Naive thymus-derived CD4-positive, alpha-beta T cell (primary cell): Measurements from ENCODE around the gene PDE4D. TPM values are rescaled to one million over a fixed set of nuclear protein-coding genes. Genes with fewer than 3 reads are reported as not detected.

Experiments used
- ATAC-seq: fragments of 150-1000 bp; cut with Tn5 transposase; 2 replicates; pipeline ENCODE4 v1.10.0; 2021; ENCODE audit warnings: mild to moderate bottlenecking, moderate library complexity
- CTCF ChIA-PET: fragments of 350-600 bp; sonication (Branson Sonifier 250); formaldehyde crosslinking; loops from one replicate; lab custom pipeline; 2021; ENCODE audit warnings: antibody characterized with exemption; lab: Charles Lee
- POLR2A ChIA-PET: fragments of 350-600 bp; sonication (Branson Sonifier 250); formaldehyde crosslinking; loops from one replicate; lab custom pipeline; 2021; ENCODE audit warnings: antibody characterized with exemption, inconsistent platforms; lab: Charles Lee
- DNase-seq, 9 donors: peaks; one replicate each; pipeline versions ENCODE4 v3.0.0 to v3.0.0-alpha.2; 2020 to 2022; ENCODE audit warnings: mixed read lengths in 1 of 9
- H3K27ac ChIP-seq: one replicate; pipeline ENCODE4 v1.7.0; 2013; ENCODE audit warnings: mild to moderate bottlenecking, low read depth, low read length, moderate library complexity
- H3K27me3 ChIP-seq, 2 donors: one replicate each; pipeline ENCODE4 v1.7.0; 2013; ENCODE audit warnings: low read length in 2 of 2, mild to moderate bottlenecking in 2 of 2, moderate library complexity in 2 of 2; ENCODE audit not compliant: control insufficient read depth in 2 of 2, insufficient read depth in 2 of 2
- H3K36me3 ChIP-seq, 3 experiments: 1 replicate in 2 of 3; 2 replicates in 1 of 3; pipeline ENCODE4 v1.7.0; 2013; ENCODE audit warnings: low read length in 3 of 3, mild to moderate bottlenecking in 3 of 3, moderate library complexity in 1 of 3; ENCODE audit not compliant: insufficient read depth in 3 of 3, control insufficient read depth in 2 of 3
- H3K4me1 ChIP-seq, 2 donors: one replicate each; pipeline ENCODE4 v1.7.0; 2013; ENCODE audit warnings: low read length in 2 of 2, mild to moderate bottlenecking in 2 of 2, moderate library complexity in 1 of 2; ENCODE audit not compliant: control insufficient read depth in 2 of 2, insufficient read depth in 2 of 2
- H3K4me3 ChIP-seq: 2 replicates; pipeline ENCODE4 v1.7.0; 2013; ENCODE audit warnings: mild to moderate bottlenecking, low read length
- H3K9me3 ChIP-seq, 3 experiments: 1 replicate in 2 of 3; 2 replicates in 1 of 3; pipeline ENCODE4 v1.7.0; 2013; ENCODE audit warnings: low read length in 3 of 3; ENCODE audit not compliant: control insufficient read depth in 2 of 3
- H3K27ac Mint-ChIP-seq, 9 donors: one replicate each; pipeline ENCODE4 v1.8.0; 2020 to 2022; ENCODE audit warnings: mixed read lengths in 9 of 9, mild to moderate bottlenecking in 8 of 9, moderate library complexity in 5 of 9, inconsistent platforms in 2 of 9
- H3K27me3 Mint-ChIP-seq, 5 donors: one replicate each; pipeline ENCODE4 v1.8.0; 2021 to 2022; ENCODE audit warnings: mixed read lengths in 5 of 5, mild to moderate bottlenecking in 1 of 5
- H3K36me3 Mint-ChIP-seq, 5 donors: one replicate each; pipeline ENCODE4 v1.8.0; 2020 to 2022; ENCODE audit warnings: mixed read lengths in 5 of 5, mild to moderate bottlenecking in 3 of 5, inconsistent platforms in 1 of 5
- H3K4me1 Mint-ChIP-seq, 7 donors: one replicate each; pipeline ENCODE4 v1.8.0; 2020 to 2022; ENCODE audit warnings: mixed read lengths in 7 of 7, mild to moderate bottlenecking in 3 of 7, inconsistent platforms in 1 of 7
- H3K4me3 Mint-ChIP-seq, 10 donors: one replicate each; pipeline ENCODE4 v1.8.0; 2020 to 2022; ENCODE audit warnings: mild to moderate bottlenecking in 10 of 10, mixed read lengths in 10 of 10, moderate library complexity in 6 of 10, inconsistent platforms in 2 of 10
- H3K9me3 Mint-ChIP-seq, 11 donors: one replicate each; pipeline ENCODE4 v1.8.0; 2020 to 2022; ENCODE audit warnings: mixed read lengths in 11 of 11, mild to moderate bottlenecking in 4 of 11, inconsistent platforms in 1 of 11, moderate library complexity in 1 of 11
- intact Hi-C, 2 donors: fragments of 100-400 bp; cut with micrococcal nuclease; formaldehyde crosslinking; loops; one replicate each; pipeline ENCODE4 v1.15.1; 2023
- polyA plus RNA-seq, 2 donors: library from polyadenylated mRNA; unstranded; fragments of 300-500 nt; fragmentation: Illumina TruSeq; gene quantifications; one replicate each; pipeline ENCODE4 v1.2.3, GENCODE V29; 2021
- total RNA-seq, 6 experiments: library from RNA in 5 of 6; stranded (reverse) in 5 of 6; gene quantifications; 1 replicate in 5 of 6; 2 replicates in 1 of 6; pipeline ENCODE4 v1.2.3 and lab custom pipeline; 2021 to 2026

The PDE4D gene
- total and polyA plus RNA-seq, 7 experiments from 2014 or later = 4.9 to 102 (median 38.8) TPM

- peaks cover 0 to 6% (median 0%) of the 10 kb centered on the region in 11 donors for H3K9me3 Mint-ChIP-seq
- H3K36me3 ChIP-seq = no peaks in the 10 kb centered on the region
These were observed 699.8 kb downstream of the PDE4D start for GRCh38 chr5:59193616-59194319.

GRCh38 chr5:59190746-59191145 is 702.8 kb downstream of the PDE4D start:
- Mint-ChIP-seq H3K27ac (no peak overlapping the region), H3K4me1 (peaks cover 4 to 7% (median 5%) of the 10 kb centered on the region in 7 donors), H3K4me3 (no peak overlapping the region), H3K36me3 (peaks cover 0 to 5% (median 0%) of the 10 kb centered on the region in 5 donors), H3K27me3 (peaks cover 7 to 49% (median 12%) of the 10 kb centered on the region in 5 donors), H3K9me3 (peaks cover 0 to 6% (median 0%) of the 10 kb centered on the region in 11 donors)
- H3K27ac ChIP-seq = no peak overlapping the region
- H3K4me1 ChIP-seq = peaks cover 0 to 4% of the 10 kb centered on the region in 2 donors
- no peak for ATAC-seq
- no peak for DNase-seq
- H3K36me3 ChIP-seq = no peaks in the 10 kb centered on the region
- intact Hi-C loops = no loop called here
- POLR2A ChIA-PET = no interaction called here
- no peaks in the 10 kb centered on the region for H3K9me3 ChIP-seq
- H3K27me3 ChIP-seq = no peaks in the 10 kb centered on the region
- no peak overlapping the region for H3K4me3 ChIP-seq
- CTCF ChIA-PET = interaction anchor here (1.0 to 1.3 kb wide), 3 partner anchors 174 to 299 kb away, joined by 3 to 5 read pairs (median 4); no protein-coding TSS in a partner anchor

More at GRCh38 chr5:59193616-59194319, 699.8 kb downstream of the PDE4D start:
- no peaks in the 10 kb centered on the region for H3K27me3 ChIP-seq
- no peak overlapping the region for H3K27ac ChIP-seq
- intact Hi-C loops = no loop called here
- ChIA-PET CTCF (interaction anchor here (1.2 to 1.6 kb wide), 3 partner anchors 173 to 300 kb away, joined by 3 to 4 read pairs (median 3); no protein-coding TSS in a partner anchor), POLR2A (no interaction called here)
- no peak overlapping the region for H3K4me3 ChIP-seq
- DNase-seq (no peak), ATAC-seq (peak; percentile 31)
- H3K36me3 Mint-ChIP-seq = no peaks in the 10 kb centered on the region
- H3K4me1 ChIP-seq = peaks cover 0 to 1% of the 10 kb centered on the region in 2 donors
- no peak overlapping the region for H3K4me3 Mint-ChIP-seq
- H3K9me3 ChIP-seq = no peaks in the 10 kb centered on the region
- H3K27ac Mint-ChIP-seq = peak overlapping the region in 1 of 9 donors; percentile 10
- H3K27me3 Mint-ChIP-seq = peaks cover 1 to 34% (median 5%) of the 10 kb centered on the region in 5 donors
- peaks cover 0 to 1% (median 0%) of the 10 kb centered on the region in 7 donors for H3K4me1 Mint-ChIP-seq

- Histone ChIP-seq H3K27ac (no peak overlapping the region), H3K27me3 (no peaks in the 10 kb centered on the region), H3K4me3 (no peak overlapping the region), H3K9me3 (no peaks in the 10 kb centered on the region), H3K36me3 (no peaks in the 10 kb centered on the region), H3K4me1 (peaks cover 0 to 4% of the 10 kb centered on the region in 2 donors)
- intact Hi-C loops = loop anchor here in 1 of 2 donors (2.0 to 5.0 kb wide), 2 partner anchors 302 to 611 kb away; no protein-coding TSS in a partner anchor
- ATAC-seq (no peak), DNase-seq (no peak)
- Mint-ChIP-seq H3K4me1 (peaks cover 4 to 7% (median 5%) of the 10 kb centered on the region in 7 donors), H3K27ac (no peak overlapping the region), H3K36me3 (peaks cover 0 to 5% (median 0%) of the 10 kb centered on the region in 5 donors), H3K27me3 (peaks cover 7 to 51% (median 12%) of the 10 kb centered on the region in 5 donors), H3K9me3 (peaks cover 0 to 6% (median 0%) of the 10 kb centered on the region in 11 donors), H3K4me3 (no peak overlapping the region)
- POLR2A ChIA-PET = no interaction called here
- CTCF ChIA-PET = interaction anchor here (2.5 to 3.9 kb wide), 2 partner anchors 175 to 178 kb away, joined by 9 to 29 read pairs; no protein-coding TSS in a partner anchor
These were observed 703.9 kb downstream of the PDE4D start for GRCh38 chr5:59189472-59190244.

- H3K27ac Mint-ChIP-seq = no peak overlapping the region
These were observed 704.9 kb downstream of the PDE4D start for GRCh38 chr5:59188419-59189225.

GRCh38 chr5:59187857-59188256 is 705.7 kb downstream of the PDE4D start:
- Histone ChIP-seq H3K4me1 (peaks cover 0 to 4% of the 10 kb centered on the region in 2 donors), H3K27ac (no peak overlapping the region), H3K4me3 (no peak overlapping the region), H3K27me3 (no peaks in the 10 kb centered on the region), H3K9me3 (no peaks in the 10 kb centered on the region), H3K36me3 (no peaks in the 10 kb centered on the region)
- Mint-ChIP-seq H3K36me3 (peaks cover 0 to 5% (median 0%) of the 10 kb centered on the region in 5 donors), H3K4me1 (peaks cover 4 to 7% (median 5%) of the 10 kb centered on the region in 7 donors), H3K27me3 (peaks cover 6 to 56% (median 7%) of the 10 kb centered on the region in 5 donors), H3K9me3 (no peaks in the 10 kb centered on the region), H3K27ac (no peak overlapping the region), H3K4me3 (no peak overlapping the region)
- POLR2A ChIA-PET = no interaction called here
- no peak for DNase-seq
- intact Hi-C loops = loop anchor here (1.0 to 5.0 kb wide), 6 partner anchors 179 to 613 kb away; no protein-coding TSS in a partner anchor
- CTCF ChIA-PET = interaction anchor here (0.7 to 3.9 kb wide), 19 partner anchors 8 to 612 kb away, joined by 3 to 29 read pairs (median 4); no protein-coding TSS in a partner anchor
- no peak for ATAC-seq

More at GRCh38 chr5:59188419-59189225, 704.9 kb downstream of the PDE4D start:
- peak; percentile 16 to 76 (median 66) for DNase-seq
- no peak overlapping the region for H3K27ac ChIP-seq
- Mint-ChIP-seq H3K4me3 (peak overlapping the region in 6 of 10 donors; percentile 0 to 61 (median 38)), H3K36me3 (peaks cover 0 to 5% (median 0%) of the 10 kb centered on the region in 5 donors), H3K9me3 (no peaks in the 10 kb centered on the region), H3K27me3 (peaks cover 6 to 49% (median 7%) of the 10 kb centered on the region in 5 donors), H3K4me1 (peaks cover 4 to 7% (median 5%) of the 10 kb centered on the region in 7 donors)
- no peaks in the 10 kb centered on the region for H3K9me3 ChIP-seq
- H3K4me1 ChIP-seq = peaks cover 0 to 4% of the 10 kb centered on the region in 2 donors
- ChIA-PET POLR2A (no interaction called here), CTCF (interaction anchor here (0.5 to 3.9 kb wide), 21 partner anchors 9 to 612 kb away, joined by 3 to 29 read pairs (median 3); no protein-coding TSS in a partner anchor)
- intact Hi-C loops = loop anchor here (1.0 to 5.0 kb wide), 6 partner anchors 179 to 612 kb away; no protein-coding TSS in a partner anchor
- H3K27me3 ChIP-seq = no peaks in the 10 kb centered on the region
- no peaks in the 10 kb centered on the region for H3K36me3 ChIP-seq
- H3K4me3 ChIP-seq = no peak overlapping the region
- ATAC-seq = peak; percentile 92
